GM18907 (cell line): ENCODE data around the gene ARG2.
"Not testable (repeated sequence)": the region's sequence is repeated elsewhere in the genome, so short reads cannot be mapped to it uniquely, and the experiment has no call there.

Experiments used
- ATAC-seq: cut with Tn5 transposase; IDR thresholded peaks from one replicate; pipeline ENCODE4 v1.9.1; 2021; ENCODE audit warnings: mild to moderate bottlenecking, moderate library complexity; ENCODE audit not compliant: unreplicated experiment

ARG2 gene

DNA sequence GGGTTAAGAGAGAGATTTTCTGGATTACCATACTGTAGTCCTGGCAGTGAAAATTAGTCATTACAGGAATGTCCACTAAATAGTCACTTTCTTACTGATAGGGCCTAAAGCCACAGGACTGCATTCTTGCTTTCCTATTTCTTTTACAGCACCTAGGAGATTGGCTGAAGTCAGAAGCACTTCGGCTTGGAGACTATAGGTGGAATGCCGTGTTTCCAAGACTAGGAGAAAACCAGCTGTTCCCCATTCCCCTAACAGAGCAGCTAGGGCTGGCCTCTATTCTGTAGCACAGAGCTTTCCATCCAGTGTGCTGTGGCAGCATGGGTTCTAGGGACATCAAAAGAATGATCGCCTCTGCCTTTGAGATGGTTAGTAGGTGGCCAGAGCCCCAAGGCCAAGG is 34.7 kb upstream of the ARG2 start:
- no peak for ATAC-seq

GRCh38 chr14:67586369-67586768 is 33.4 kb upstream of the ARG2 start:
- no peak for ATAC-seq

GRCh38 chr14:67589204-67589770 is 30.4 kb upstream of the ARG2 start:
- ATAC-seq, result no peak

- ATAC-seq, result not testable (repeated sequence)
Observed at GRCh38 chr14:67593650-67594049, 26.1 kb upstream of the ARG2 start.

DNA sequence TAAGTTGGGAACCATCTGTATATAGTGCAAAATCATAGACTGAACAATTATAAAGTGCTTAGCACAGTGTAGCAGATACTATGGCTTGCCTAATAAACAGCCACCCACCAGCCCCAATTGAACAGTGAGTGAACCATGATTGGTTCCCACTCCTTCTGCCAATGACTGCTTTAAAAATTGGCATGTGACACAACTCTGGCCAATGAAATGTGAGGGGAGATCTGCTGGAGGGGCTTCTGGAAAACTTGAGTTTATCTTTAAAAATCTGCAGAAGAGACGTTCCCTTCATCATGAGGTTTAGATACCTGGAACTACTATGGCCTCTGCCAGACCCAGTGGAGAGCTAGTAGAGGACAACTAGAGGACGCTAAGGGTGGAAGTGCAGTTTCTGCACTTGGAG is 24.3 kb upstream of the ARG2 start:
- ATAC-seq, result no peak

DNA sequence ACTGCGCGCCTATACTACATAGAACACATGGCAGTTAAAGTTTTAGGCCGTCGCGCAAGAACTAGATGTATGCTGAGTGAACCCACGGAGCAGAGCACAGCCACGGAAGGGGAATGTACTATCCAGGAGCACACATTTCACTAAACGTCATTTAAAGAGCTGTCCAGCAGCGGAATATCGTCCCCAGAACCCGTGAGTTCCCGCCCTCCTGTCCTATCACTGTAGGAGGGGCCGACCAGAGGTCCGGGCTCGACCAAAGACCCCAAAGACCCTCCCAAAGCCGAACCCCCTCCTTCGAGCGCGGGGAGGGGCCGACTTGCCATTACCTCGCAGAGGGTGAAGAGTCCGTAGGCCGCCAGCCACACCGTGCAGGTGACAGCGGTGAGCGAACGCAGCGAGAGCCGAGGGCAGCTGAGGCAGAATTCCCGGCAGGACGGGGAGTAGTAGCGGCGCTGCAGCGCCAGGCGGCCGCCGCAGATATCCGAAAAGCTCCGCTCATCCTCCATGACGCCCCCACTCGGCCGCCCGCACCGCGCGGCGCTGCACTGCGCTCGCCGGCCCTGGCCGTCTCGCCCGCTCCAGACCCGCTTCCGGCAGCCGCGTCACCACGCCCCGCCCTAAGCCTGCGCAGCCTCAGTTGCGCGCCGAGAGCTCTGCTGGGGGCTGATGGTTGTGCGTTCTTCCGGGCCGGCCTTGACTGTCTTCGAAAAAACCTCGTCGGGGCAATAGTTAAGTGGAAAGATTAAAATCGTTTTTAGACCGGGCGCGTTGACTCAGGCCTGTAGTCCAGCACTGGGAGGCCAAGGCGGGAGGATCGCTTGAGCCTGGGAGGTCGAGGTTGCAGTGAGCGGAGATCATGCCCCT is 19.8 kb upstream of the ARG2 start, which contains the start of gene PIGH:
TSS of gene PIGH (minus strand) at position 571 of the 864 bp plus-strand sequence. CDS start at position 506, 65 bp downstream.
- ATAC-seq, result peak; percentile 91

DNA sequence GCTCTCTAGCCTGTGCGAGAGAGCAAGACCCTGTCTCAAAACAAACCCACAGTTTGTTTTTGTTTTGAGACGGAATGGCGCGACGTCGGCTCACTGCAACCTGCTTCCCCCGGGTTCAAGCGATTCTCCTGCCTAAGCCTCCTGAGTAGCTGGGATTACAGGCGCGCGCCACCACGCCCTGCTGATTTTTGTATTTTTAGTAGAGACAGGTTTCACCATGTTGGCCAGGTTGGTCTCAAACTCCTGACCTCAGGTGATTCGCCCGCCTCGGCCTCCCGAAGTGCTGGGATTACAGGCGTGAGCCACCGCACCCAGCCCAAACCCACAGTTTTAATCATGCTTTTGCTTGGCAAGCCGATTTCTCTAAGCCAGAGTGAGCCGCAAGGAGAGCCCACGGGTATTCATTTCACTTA is 19.2 kb upstream of the ARG2 start:
- peak; percentile 2 for ATAC-seq

DNA sequence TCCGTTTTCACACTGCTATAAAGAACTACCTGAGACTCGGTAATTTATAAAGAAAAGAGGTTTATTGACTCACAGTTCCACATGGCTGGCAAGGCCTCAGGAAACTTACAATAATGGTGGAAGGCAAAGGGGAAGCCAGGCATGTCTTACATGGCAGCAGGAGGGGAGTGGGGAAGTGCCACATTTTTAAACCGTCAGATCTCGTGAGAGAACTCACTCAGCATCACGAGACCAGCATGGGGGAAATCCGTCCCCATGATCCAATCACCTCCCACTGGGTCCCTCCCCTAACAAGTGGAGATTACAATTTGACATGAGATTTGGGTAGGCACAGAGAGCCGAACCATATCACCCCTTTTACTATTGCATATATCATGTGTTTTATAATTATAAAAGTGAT is 17.6 kb upstream of the ARG2 start:
- ATAC-seq, result no peak

DNA sequence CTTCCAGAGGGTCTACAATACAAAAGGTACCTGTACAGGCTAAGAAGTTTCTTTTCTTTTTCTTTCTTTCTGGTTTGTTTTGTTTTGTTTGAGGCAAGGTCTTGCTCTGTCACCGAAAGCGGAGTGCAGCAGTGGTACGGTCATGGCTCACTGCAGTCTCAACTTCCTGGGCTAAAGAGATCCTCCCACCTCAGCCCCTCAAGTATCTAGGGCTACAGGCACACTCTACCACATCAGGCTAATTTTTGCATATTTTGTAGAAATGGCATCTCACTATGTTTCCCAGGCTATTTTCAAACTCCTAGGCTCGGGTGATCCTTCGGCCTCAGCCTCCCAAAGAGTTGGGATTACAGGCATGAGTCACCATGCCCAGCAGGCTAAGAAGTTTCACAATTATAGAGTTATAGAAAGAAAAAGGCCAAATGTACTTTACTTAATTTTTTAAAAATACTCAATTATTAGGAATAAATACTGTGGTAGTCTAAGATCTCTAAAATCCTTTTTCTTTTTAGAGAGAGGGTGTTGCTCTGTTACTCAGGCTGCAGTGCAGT is 16.6 kb upstream of the ARG2 start:
- peak; percentile 63 for ATAC-seq

DNA sequence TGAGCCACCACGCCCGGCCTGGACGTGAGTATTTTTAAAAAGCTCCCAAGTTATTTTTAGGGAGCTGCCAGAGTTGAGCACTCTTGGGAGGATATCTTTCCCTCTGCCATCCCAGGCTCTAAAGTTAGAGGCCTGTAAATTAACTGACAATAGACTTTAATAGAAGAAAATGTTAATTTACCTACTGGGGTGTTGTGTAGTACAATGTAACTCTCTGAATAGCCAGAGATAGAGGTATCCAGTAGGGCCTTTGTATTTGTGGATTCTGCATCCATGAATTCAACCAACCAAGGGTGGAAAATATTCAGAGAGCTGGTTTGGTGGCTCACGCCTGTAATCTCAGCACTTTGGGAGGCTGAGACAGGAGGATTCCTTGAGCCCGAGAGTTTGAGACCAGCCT is 12.1 kb upstream of the ARG2 start:
- no peak for ATAC-seq

GRCh38 chr14:67609642-67610310 is 9.9 kb upstream of the ARG2 start:
- no peak for ATAC-seq

DNA sequence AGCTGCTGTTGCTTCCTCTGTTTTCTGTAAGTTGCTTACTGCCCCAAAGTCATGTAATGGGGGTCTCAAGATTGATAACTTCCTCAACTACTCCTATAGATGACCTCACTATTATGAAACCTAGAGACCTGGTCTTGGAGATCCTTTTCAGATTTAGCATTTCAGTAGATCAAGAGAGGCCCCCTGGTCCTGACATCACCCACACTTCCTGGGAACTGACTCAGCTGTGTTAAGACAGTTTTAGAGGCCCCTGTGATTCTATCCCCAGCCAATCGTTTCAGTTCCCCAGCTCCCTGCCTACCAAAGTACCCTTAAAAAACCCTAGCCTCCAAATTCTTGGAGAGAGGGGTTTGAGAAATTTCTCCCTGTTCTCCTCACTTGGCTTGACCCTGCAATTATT is 9.2 kb upstream of the ARG2 start:
- ATAC-seq, result no peak

- no peak for ATAC-seq
Observed at GRCh38 chr14:67618617-67619063, 1.1 kb upstream of the ARG2 start.

- no peak for ATAC-seq
Observed at GRCh38 chr14:67620217-67620785, 581 bp downstream of the ARG2 start.

DNA sequence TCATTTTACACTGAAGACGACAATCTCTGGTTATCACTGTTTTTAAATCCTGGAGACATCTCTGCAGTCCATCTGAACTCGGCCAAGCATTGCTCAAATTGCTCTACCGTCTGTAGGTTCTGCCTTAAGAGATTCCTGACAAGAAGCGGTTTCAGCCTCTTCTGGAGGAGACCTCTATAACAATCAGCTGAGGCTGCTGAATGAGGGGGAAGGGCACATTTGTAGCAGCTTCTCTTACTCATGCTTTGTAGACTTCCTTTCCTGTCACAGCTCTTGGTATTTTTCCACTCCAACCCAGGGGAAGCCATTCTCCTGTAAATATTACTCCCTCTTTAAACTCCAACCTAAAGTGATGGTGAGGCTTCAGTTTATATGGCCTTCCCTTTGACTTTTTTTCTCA is 3.0 kb downstream of the ARG2 start:
- ATAC-seq, result no peak

DNA sequence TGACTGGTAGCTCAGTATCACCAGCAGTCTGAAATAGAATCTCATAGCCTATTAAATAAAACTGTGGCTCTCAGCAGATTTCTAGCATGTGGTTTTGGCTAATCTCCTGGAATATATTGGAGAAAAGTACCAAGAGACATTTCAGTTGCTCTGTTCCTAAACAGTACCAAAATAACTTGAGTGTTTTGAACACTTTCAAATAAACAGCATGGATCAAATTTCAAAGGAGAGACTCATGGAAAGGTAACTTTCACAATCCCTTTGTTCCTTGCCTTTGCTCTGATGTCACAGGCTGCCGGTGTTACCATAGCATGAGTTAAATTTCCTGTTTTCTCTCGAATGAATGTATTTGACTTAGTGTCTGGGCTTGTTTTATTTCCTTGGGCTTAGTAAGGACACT is 3.4 kb downstream of the ARG2 start:
- ATAC-seq, result no peak

DNA sequence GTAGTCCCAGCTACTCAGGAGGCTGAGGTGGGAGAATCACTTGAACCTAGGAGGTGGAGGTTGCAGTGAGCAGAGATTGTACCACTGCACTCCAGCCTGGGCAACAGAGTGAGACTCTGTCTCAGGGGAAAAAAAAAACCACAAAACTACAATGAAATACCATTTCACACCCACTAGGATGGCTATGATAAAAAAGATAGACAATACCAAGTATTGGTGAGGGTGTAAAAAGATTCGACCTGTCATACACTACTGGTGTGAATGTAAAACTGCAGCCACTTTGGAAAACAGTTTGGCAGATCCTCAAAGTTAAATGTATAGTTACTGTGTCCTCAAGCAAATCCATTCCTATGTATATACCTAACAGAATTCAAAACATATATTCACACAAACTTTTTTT is 6.4 kb downstream of the ARG2 start:
- not testable (repeated sequence) for ATAC-seq

DNA sequence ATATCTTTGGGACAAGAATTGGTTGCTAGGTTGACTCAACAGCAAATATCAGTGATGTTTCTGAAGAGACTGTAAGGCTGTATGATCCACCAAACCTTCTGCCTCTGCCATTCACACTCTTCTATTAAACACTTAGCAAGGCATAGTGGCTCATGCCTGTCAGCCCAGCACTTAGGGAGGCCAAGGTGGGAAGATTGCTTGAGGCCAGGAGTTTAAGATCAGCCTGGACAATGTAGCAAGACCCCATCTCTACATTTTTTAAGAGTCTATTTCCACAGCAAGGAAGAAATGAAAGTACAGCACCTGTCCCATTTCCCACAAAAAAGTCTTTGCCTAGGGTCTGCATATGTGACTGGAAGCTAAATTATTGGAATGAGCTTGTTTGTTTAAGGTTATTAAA is 7.8 kb downstream of the ARG2 start:
- ATAC-seq, result no peak

GRCh38 chr14:67630186-67630585 is 10.5 kb downstream of the ARG2 start:
- ATAC-seq, result no peak

DNA sequence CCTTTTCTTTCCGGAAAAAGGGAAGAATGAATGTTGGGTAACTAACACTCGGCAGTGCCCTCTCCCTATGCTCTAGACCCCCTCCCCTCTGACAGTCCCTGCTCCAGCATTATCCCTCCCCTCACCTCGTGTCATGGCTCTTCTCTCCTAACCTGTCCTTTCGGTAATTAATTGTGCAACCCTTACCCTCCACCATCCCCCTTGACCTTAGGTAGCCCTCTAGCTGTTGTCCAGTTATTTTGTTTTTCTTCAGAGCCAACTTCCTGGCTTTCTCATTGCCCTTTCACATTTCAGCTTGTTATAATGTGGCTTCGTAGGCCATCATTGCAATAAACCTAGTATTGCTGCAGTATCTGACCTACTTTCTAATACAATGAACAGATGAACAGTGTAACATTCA is 11.2 kb downstream of the ARG2 start:
- no peak for ATAC-seq

DNA sequence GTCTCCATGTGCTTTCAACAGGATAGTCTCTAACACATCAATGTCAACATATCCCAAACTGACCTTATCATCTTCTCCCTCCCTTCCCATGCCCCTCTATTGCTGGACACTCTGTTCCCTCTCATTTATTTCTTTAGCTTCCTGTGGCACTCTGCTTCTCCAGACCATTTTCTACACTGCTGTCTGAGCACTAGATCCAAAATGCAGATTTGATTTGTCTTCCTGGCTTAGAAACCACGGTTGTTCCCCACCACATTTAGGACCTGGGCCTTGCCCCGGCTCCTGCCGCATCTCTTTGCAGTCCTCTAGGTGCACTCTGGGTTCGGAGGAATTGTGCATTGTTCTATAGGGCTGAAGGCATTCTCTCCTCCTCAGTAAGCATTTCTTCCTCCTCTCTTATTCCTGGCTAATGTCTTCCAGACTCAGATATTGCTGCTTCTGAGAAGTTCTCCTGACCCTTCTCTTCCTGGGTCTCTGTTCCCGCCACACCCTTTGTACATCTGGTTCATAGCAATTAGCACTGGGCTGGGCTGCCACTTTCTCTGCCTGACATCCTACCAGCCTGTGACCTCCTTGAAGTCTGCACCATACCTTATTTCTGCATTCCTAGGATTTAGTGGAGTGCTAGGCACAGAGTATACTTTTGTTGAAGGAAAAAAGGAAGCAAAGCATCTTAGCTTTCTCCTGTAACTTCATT is 13.9 kb downstream of the ARG2 start:
- no peak for ATAC-seq
